Choroid plexus epithelial cell (primary cell): Measurements from ENCODE around the gene YY1.
"Not testable (repeated sequence)": the region's sequence is repeated elsewhere in the genome, so short reads cannot be mapped to it uniquely, and the experiment has no call there.

Experiments
- DNase-seq: peaks from one replicate; pipeline ENCODE4 v3.0.0-alpha.2; 2010; ENCODE audit warnings: low read depth
- H3K4me3 ChIP-seq: 2 replicates; pipeline ENCODE4 v1.5.1; 2011; ENCODE audit warnings: low read depth, mild to moderate bottlenecking, control low read depth, low read length, moderate library complexity
- CTCF ChIP-seq: conservative IDR thresholded peaks from 2 replicates; pipeline ENCODE4 v1.5.1; 2011; ENCODE audit warnings: low read depth, mild to moderate bottlenecking, control low read depth, inconsistent platforms, low read length, moderate library complexity

The YY1 gene

GRCh38 chr14:100224229-100224866 lies 14.6 kb upstream of the YY1 start:
- no peak overlapping the region for H3K4me3 ChIP-seq
- no peak for DNase-seq
- no peak for TF ChIP-seq CTCF

GRCh38 chr14:100225169-100225568 lies 13.8 kb upstream of the YY1 start:
- TF ChIP-seq CTCF = no peak
- H3K4me3 ChIP-seq = no peak overlapping the region
- DNase-seq = no peak

GRCh38 chr14:100230361-100230760 lies 8.6 kb upstream of the YY1 start:
- H3K4me3 ChIP-seq = no peak overlapping the region
- no peak for DNase-seq
- no peak for TF ChIP-seq CTCF

GRCh38 chr14:100234511-100234910 lies 4.4 kb upstream of the YY1 start:
- H3K4me3 ChIP-seq = no peak overlapping the region
- TF ChIP-seq CTCF = no peak
- DNase-seq = no peak

- not testable (repeated sequence) for DNase-seq, H3K4me3 ChIP-seq
Observed at GRCh38 chr14:100236271-100236818, 2.6 kb upstream of the YY1 start.

- H3K4me3 ChIP-seq = peak overlapping the region; percentile 83
- no peak for TF ChIP-seq CTCF
- DNase-seq = no peak
Observed at GRCh38 chr14:100236881-100237280, 2.1 kb upstream of the YY1 start.

GRCh38 chr14:100237735-100238418 lies 1.1 kb upstream of the YY1 start:
- DNase-seq = peak; percentile 49
- TF ChIP-seq CTCF = no peak
- peak overlapping the region; percentile 83 for H3K4me3 ChIP-seq
